Measurements from ENCODE around the gene SAP30BP. TPM values are rescaled to one million over a fixed set of nuclear protein-coding genes. Genes with fewer than 3 reads are reported as not detected.

The SAP30BP gene
- total RNA-seq, 4 donors from 2014 or later, result 33.9 to 72.7 (median 44.4) TPM

DNA sequence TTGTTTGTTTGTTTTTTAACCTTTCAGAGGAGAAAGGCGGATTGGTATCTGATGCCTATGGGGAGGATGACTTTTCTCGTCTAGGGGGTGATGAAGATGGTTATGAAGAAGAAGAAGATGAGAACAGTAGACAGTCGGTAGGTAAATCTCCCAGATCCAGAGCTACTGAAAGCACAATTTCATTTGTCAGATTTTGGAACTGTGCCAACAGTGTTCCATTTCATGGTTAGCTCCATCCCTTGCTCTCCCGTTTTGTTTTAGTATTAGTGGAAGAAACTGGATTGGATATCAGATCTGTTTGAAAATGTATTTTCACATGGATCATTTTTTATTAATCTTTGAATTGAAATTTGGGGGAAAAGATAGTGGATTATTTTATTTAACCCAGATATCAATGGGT, 1.4 kb downstream of the SAP30BP start:
- H3K27me3 ChIP-seq, result no peaks in the 10 kb centered on the region
- DNase-seq, result no peak
- peaks cover 0 to 61% (median 25%) of the 10 kb centered on the region in 3 donors for H3K36me3 ChIP-seq
- no peak for TF ChIP-seq POLR2A (IDR thresholded peaks at IDR 0.05)
- TF ChIP-seq, protein P1, sequence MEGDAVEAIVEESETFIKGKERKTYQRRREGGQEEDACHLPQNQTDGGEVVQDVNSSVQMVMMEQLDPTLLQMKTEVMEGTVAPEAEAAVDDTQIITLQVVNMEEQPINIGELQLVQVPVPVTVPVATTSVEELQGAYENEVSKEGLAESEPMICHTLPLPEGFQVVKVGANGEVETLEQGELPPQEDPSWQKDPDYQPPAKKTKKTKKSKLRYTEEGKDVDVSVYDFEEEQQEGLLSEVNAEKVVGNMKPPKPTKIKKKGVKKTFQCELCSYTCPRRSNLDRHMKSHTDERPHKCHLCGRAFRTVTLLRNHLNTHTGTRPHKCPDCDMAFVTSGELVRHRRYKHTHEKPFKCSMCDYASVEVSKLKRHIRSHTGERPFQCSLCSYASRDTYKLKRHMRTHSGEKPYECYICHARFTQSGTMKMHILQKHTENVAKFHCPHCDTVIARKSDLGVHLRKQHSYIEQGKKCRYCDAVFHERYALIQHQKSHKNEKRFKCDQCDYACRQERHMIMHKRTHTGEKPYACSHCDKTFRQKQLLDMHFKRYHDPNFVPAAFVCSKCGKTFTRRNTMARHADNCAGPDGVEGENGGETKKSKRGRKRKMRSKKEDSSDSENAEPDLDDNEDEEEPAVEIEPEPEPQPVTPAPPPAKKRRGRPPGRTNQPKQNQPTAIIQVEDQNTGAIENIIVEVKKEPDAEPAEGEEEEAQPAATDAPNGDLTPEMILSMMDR (IDR thresholded peaks at IDR 0.05), result no peak
- peak overlapping the region in 3 of 4 donors; percentile 90 to 95 (median 95) for H3K27ac ChIP-seq
- WGBS, 2 donors, result 46 to 59% methylated on average over 4 of the region's 4 CpGs
- peak overlapping the region in 1 of 4 donors; percentile 92 for H3K4me3 ChIP-seq
- H3K4me1 ChIP-seq, result peaks cover 9 to 50% (median 16%) of the 10 kb centered on the region in 3 donors
- no peaks in the 10 kb centered on the region for H3K9me3 ChIP-seq
- intact Hi-C loops (cut with DNase I), result no loop called here

GRCh38 chr17:75670868-75671267, 3.7 kb downstream of the SAP30BP start:
- no peak for TF ChIP-seq POLR2A (IDR thresholded peaks at IDR 0.05)
- TF ChIP-seq, protein P1 (IDR thresholded peaks at IDR 0.05), result no peak
- intact Hi-C loops (cut with DNase I), result loop anchor here (5.0 kb wide), 1 partner anchor 81 kb away; no protein-coding TSS in a partner anchor
- H3K4me3 ChIP-seq, result no peak overlapping the region
- peaks cover 13 to 54% (median 19%) of the 10 kb centered on the region in 3 donors for H3K4me1 ChIP-seq
- H3K36me3 ChIP-seq, result peaks cover 0 to 66% (median 25%) of the 10 kb centered on the region in 3 donors
- no peak for DNase-seq
- H3K9me3 ChIP-seq, result no peaks in the 10 kb centered on the region
- no peak overlapping the region for H3K27ac ChIP-seq
- 60 to 84% methylated on average over 4 to 5 of the region's 5 CpGs for WGBS, 2 donors
- no peaks in the 10 kb centered on the region for H3K27me3 ChIP-seq

DNA sequence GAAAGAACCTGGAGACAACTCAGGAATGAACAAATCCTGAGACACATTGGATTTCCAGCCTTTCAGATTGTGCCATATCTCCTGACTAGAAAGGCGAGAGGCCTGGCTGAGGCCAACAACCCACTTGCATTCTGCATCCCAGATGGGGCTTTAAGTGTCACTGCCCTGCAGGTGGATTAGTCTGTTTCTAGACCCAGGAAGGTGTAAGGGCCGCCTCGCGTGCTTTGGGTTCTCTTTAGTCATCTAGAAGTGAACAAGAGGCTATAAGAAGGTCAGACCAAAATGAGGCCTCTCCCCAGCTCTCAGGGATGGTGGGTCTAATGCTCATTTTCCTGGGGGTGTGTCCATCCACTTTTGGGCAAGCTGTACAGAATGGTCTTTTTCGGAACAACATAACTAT, 4.9 kb downstream of the SAP30BP start:
- H3K27ac ChIP-seq, result no peak overlapping the region
- DNase-seq, result no peak
- H3K9me3 ChIP-seq, result no peaks in the 10 kb centered on the region
- intact Hi-C loops (cut with DNase I), result loop anchor here (5.0 kb wide), 1 partner anchor 80 kb away; no protein-coding TSS in a partner anchor
- H3K4me3 ChIP-seq, result no peak overlapping the region
- H3K36me3 ChIP-seq, result peaks cover 0 to 76% (median 25%) of the 10 kb centered on the region in 3 donors
- TF ChIP-seq, protein P1 (IDR thresholded peaks at IDR 0.05), result no peak
- no peak for TF ChIP-seq POLR2A (IDR thresholded peaks at IDR 0.05)
- peaks cover 12 to 46% (median 13%) of the 10 kb centered on the region in 3 donors for H3K4me1 ChIP-seq
- WGBS, 2 donors, result 92 to 99% methylated on average over 2 to 5 of the region's 5 CpGs
- H3K27me3 ChIP-seq, result no peaks in the 10 kb centered on the region

- intact Hi-C loops (cut with DNase I), result loop anchor here (5.0 kb wide), 1 partner anchor 79 kb away; no protein-coding TSS in a partner anchor
- H3K36me3 ChIP-seq, result peaks cover 0 to 86% (median 25%) of the 10 kb centered on the region in 3 donors
These were observed 6.3 kb downstream of the SAP30BP start for GRCh38 chr17:75673487-75673886.

GRCh38 chr17:75676461-75676860, 9.3 kb downstream of the SAP30BP start:
- Histone ChIP-seq H3K36me3 (peaks cover 0 to 72% (median 11%) of the 10 kb centered on the region in 3 donors), H3K4me1 (peaks cover 5 to 38% (median 20%) of the 10 kb centered on the region in 3 donors), H3K4me3 (no peak overlapping the region), H3K9me3 (no peaks in the 10 kb centered on the region), H3K27ac (no peak overlapping the region), H3K27me3 (no peaks in the 10 kb centered on the region)
- 65 to 72% methylated on average over 3 of the region's 3 CpGs for WGBS, 2 donors
- DNase-seq, result no peak
- no peak for TF ChIP-seq POLR2A (IDR thresholded peaks at IDR 0.05)
- TF ChIP-seq, protein P1 (IDR thresholded peaks at IDR 0.05), result no peak
- intact Hi-C loops (cut with DNase I), result no loop called here

More at GRCh38 chr17:75673487-75673886, 6.3 kb downstream of the SAP30BP start:
- Histone ChIP-seq H3K9me3 (no peaks in the 10 kb centered on the region), H3K4me1 (peaks cover 5 to 36% (median 5%) of the 10 kb centered on the region in 3 donors), H3K27ac (no peak overlapping the region), H3K27me3 (no peaks in the 10 kb centered on the region), H3K4me3 (no peak overlapping the region)
- 82 to 84% methylated on average over 4 of the region's 4 CpGs for WGBS, 2 donors
- TF ChIP-seq, protein P1 (IDR thresholded peaks at IDR 0.05), result no peak
- TF ChIP-seq POLR2A (IDR thresholded peaks at IDR 0.05), result no peak
- DNase-seq, result no peak

Measured in esophagus squamous epithelium (tissue), 5 donors.